A549 (cell line): Measurements from ENCODE around the gene DNAH8. TPM values are rescaled to one million over a fixed set of nuclear protein-coding genes. Genes with fewer than 3 reads are reported as not detected.

ENCODE experiments used
- ATAC-seq, 2 experiments: fragments of 200-7000 bp in 1 of 2; fragments of >200 bp in 1 of 2; cut with Nextera tagmentation in 1 of 2; cut with Tn5 transposase in 1 of 2; 3 replicates each; pipeline versions ENCODE4 v1.8.0 to v1.9.1; 2018 to 2020; ENCODE audit warnings: mild to moderate bottlenecking in 1 of 2, moderate library complexity in 1 of 2
- CTCF ChIA-PET: fragments of 300-600 bp; sonication (Branson Sonifier 250); formaldehyde crosslinking; extraction: SDS; loops from one replicate; lab custom pipeline; 2021; ENCODE audit warnings: antibody characterized with exemption, inconsistent platforms; lab: Yijun Ruan, JAX
- POLR2A ChIA-PET: fragments of 350-600 bp; formaldehyde crosslinking; extraction: SDS; loops from one replicate; lab custom pipeline; 2021; ENCODE audit warnings: antibody characterized with exemption, inconsistent platforms; lab: Yijun Ruan, JAX
- DNase-seq, 2 experiments: peaks; one replicate each; pipeline versions ENCODE4 v3.0.0 to v3.0.0-alpha.2; 2011 to 2016; ENCODE audit warnings: low read depth in 1 of 2, low spot score in 1 of 2
- FAIRE-seq: peaks from 2 replicates; lab custom pipeline; 2011; peaks lifted over from hg19 to GRCh38; lab: Jason Lieb, UNC
- H3K27ac ChIP-seq, 2 experiments: fragments of >200 bp; sonication (Bioruptor Twin); formaldehyde crosslinking; 3 replicates each; pipeline ENCODE4 v1.5.1; 2016 to 2017
- H3K4me1 ChIP-seq: fragments of >200 bp; sonication (Bioruptor Twin); formaldehyde crosslinking; 3 replicates; pipeline ENCODE4 v1.6.1; 2016
- H3K4me2 ChIP-seq: fragments of >200 bp; sonication (Bioruptor Twin); formaldehyde crosslinking; 3 replicates; pipeline ENCODE4 v1.6.1; 2016
- H3K4me3 ChIP-seq: fragments of >200 bp; sonication (Bioruptor Twin); formaldehyde crosslinking; 3 replicates; pipeline ENCODE4 v1.5.1; 2016
- H3K9me3 ChIP-seq: fragments of >200 bp; sonication (Bioruptor Twin); formaldehyde crosslinking; 3 replicates; pipeline ENCODE4 v1.6.1; 2016
- CBX2 ChIP-seq: fragments of 200-600 bp; sonication (generic); IDR thresholded peaks from 2 replicates; pipeline ENCODE4 v1.6.1; 2016; ENCODE audit warnings: low read depth, mild to moderate bottlenecking, borderline replicate concordance
- CBX8 ChIP-seq: fragments of 200-600 bp; sonication (generic); IDR thresholded peaks from 2 replicates; pipeline ENCODE4 v1.6.1; 2016
- CHD2 ChIP-seq: fragments of 150-350 bp; IDR thresholded peaks from 2 replicates; pipeline ENCODE4 v1.6.1; 2014; ENCODE audit warnings: low read length; ENCODE audit not compliant: partially characterized antibody
- EP300 ChIP-seq, 2 experiments: fragments of >200 bp; sonication (Bioruptor Twin); formaldehyde crosslinking; IDR thresholded peaks; 2 replicates in 1 of 2; 3 replicates in 1 of 2; pipeline ENCODE4 v1.6.1; 2016 to 2017
- ESRRA ChIP-seq: fragments of 150-350 bp; IDR thresholded peaks from 2 replicates; pipeline ENCODE4 v1.6.1; 2014; ENCODE audit warnings: mild to moderate bottlenecking, low read length, borderline replicate concordance
- FOSL2 ChIP-seq, 2 experiments: fragments of 450-650 bp in 1 of 2; fragments of >200 bp in 1 of 2; sonication (Bioruptor Twin) in 1 of 2; formaldehyde crosslinking; IDR thresholded peaks; 2 replicates each; pipeline versions ENCODE4 v1.5.0 to v1.6.1; 2016 to 2020; ENCODE audit warnings: mild to moderate bottlenecking in 1 of 2, moderate library complexity in 1 of 2
- FOXS1 ChIP-seq: fragments of 250-450 bp; sonication (Bioruptor Pico); IDR thresholded peaks from 2 replicates; pipeline ENCODE4 v1.5.0; 2020; ENCODE audit warnings: mild to moderate bottlenecking, moderate library complexity
- HDAC2 ChIP-seq: fragments of 200-600 bp; sonication (generic); IDR thresholded peaks from 2 replicates; pipeline ENCODE4 v1.6.1; 2016
- HEYL ChIP-seq: fragments of 250-450 bp; sonication (Bioruptor Pico); IDR thresholded peaks from 2 replicates; pipeline ENCODE4 v1.8.0; 2021; ENCODE audit warnings: mild to moderate bottlenecking, moderate library complexity
- HOXA7 ChIP-seq: fragments of 250-450 bp; sonication (Bioruptor Pico); IDR thresholded peaks from 2 replicates; pipeline ENCODE4 v1.5.0; 2020; ENCODE audit warnings: mild to moderate bottlenecking, moderate library complexity
- HOXB13 ChIP-seq: fragments of 250-450 bp; sonication (Bioruptor Pico); IDR thresholded peaks from 2 replicates; pipeline ENCODE4 v1.5.0; 2020; ENCODE audit warnings: low read depth, mild to moderate bottlenecking, moderate library complexity
- HOXB5 ChIP-seq: fragments of 250-450 bp; sonication (Bioruptor Pico); IDR thresholded peaks from 2 replicates; pipeline ENCODE4 v1.5.0; 2020; ENCODE audit warnings: mild to moderate bottlenecking, moderate library complexity
- JUNB ChIP-seq: fragments of >200 bp; sonication (Bioruptor Twin); formaldehyde crosslinking; IDR thresholded peaks from 2 replicates; pipeline ENCODE4 v1.6.1; 2016
- KDM1A ChIP-seq: fragments of 200-600 bp; sonication (generic); IDR thresholded peaks from 2 replicates; pipeline ENCODE4 v1.6.1; 2016; ENCODE audit warnings: low read depth, mild to moderate bottlenecking
- NPAS2 ChIP-seq: fragments of 250-450 bp; sonication (Bioruptor Pico); IDR thresholded peaks from 2 replicates; pipeline ENCODE4 v1.8.0; 2022; ENCODE audit warnings: mild to moderate bottlenecking, moderate library complexity, borderline replicate concordance
- NR3C1 ChIP-seq: fragments of >200 bp; sonication (Bioruptor Twin); formaldehyde crosslinking; IDR thresholded peaks from 3 replicates; pipeline ENCODE4 v1.6.1; 2017
- PHF8 ChIP-seq: fragments of 200-600 bp; sonication (generic); IDR thresholded peaks from 2 replicates; pipeline ENCODE4 v1.6.1; 2016; ENCODE audit warnings: low read depth, mild to moderate bottlenecking, antibody characterized with exemption, moderate library complexity, borderline replicate concordance
- POLR2A ChIP-seq: IDR thresholded peaks from 2 replicates; pipeline ENCODE4 v1.6.1; 2012; ENCODE audit warnings: mild to moderate bottlenecking, low read length
- POLR2AphosphoS2 ChIP-seq: conservative IDR thresholded peaks from 2 replicates; pipeline ENCODE4 v1.6.1; 2012; ENCODE audit warnings: low read length, improper control_type of control experiment, inconsistent platforms
- RAD21 ChIP-seq, 2 experiments: fragments of >200 bp in 1 of 2; sonication (Bioruptor Twin) in 1 of 2; formaldehyde crosslinking in 1 of 2; IDR thresholded peaks in 1 of 2; conservative IDR thresholded peaks in 1 of 2; 2 replicates in 1 of 2; 3 replicates in 1 of 2; pipeline ENCODE4 v1.6.1; 2012 to 2018; ENCODE audit warnings: inconsistent platforms in 1 of 2
- RCOR1 ChIP-seq: fragments of 150-350 bp; IDR thresholded peaks from 2 replicates; pipeline ENCODE4 v1.6.1; 2014; ENCODE audit warnings: antibody characterized with exemption, low read length, low read depth
- ZC3H11A ChIP-seq: fragments of 450-650 bp; IDR thresholded peaks from 2 replicates; pipeline ENCODE4 v1.6.1; 2014; ENCODE audit warnings: antibody characterized with exemption, mild to moderate bottlenecking
- ZFP36 ChIP-seq: fragments of 450-650 bp; IDR thresholded peaks from 2 replicates; pipeline ENCODE4 v1.6.1; 2014; ENCODE audit warnings: borderline replicate concordance; ENCODE audit not compliant: partially characterized antibody
- ZNF302 ChIP-seq: fragments of 250-450 bp; sonication (Bioruptor Pico); IDR thresholded peaks from 2 replicates; pipeline ENCODE4 v1.9.0; 2021; ENCODE audit warnings: inconsistent platforms, mild to moderate bottlenecking, moderate library complexity
- WGBS: methylation state at CpG from one replicate; pipeline ENCODE4 v1.1.6; 2017; ENCODE audit errors: missing lambda C conversion rate; 5-methylcytosine and 5-hydroxymethylcytosine counted together
- polyA plus RNA-seq, 4 experiments: library from polyadenylated mRNA; depleted of rRNA in 3 of 4; stranded (reverse); fragments of >200 nt; fragmentation: RNase III in 1 of 4; extraction: RNeasy Plus Mini Kit Qiagen cat#74134 plus additional on column Dnase treatment in 1 of 4; gene quantifications; 2 replicates in 3 of 4; 3 replicates in 1 of 4; pipeline ENCODE4 v1.2.3, GENCODE V29; 2011 to 2017
- TF ChIP-seq, protein P1 (sequence below): fragments of 150-350 bp; IDR thresholded peaks from 2 replicates; pipeline ENCODE4 v1.6.1; 2014; ENCODE audit warnings: low read depth, mild to moderate bottlenecking, low read length
- TF ChIP-seq, protein P2 (sequence below): IDR thresholded peaks from 2 replicates; pipeline ENCODE4 v1.6.1; 2012; ENCODE audit warnings: low read depth, borderline replicate concordance
- TF ChIP-seq, protein P3 (sequence below): fragments of 250-450 bp; sonication (Bioruptor Pico); IDR thresholded peaks from 2 replicates; pipeline ENCODE4 v1.5.0; 2020; ENCODE audit warnings: low read depth, mild to moderate bottlenecking, moderate library complexity
- TF ChIP-seq, protein P4 (sequence below): fragments of 200-600 bp; sonication (generic); IDR thresholded peaks from 2 replicates; pipeline ENCODE4 v1.6.1; 2016; ENCODE audit warnings: antibody characterized with exemption, mild to moderate bottlenecking, moderate library complexity
- TF ChIP-seq, protein P5 (sequence below): fragments of 450-650 bp; IDR thresholded peaks from 2 replicates; pipeline ENCODE4 v1.6.1; 2014; ENCODE audit warnings: antibody characterized with exemption
- TF ChIP-seq, protein P6 (sequence below): IDR thresholded peaks from 2 replicates; pipeline ENCODE4 v1.6.1; 2012

Gene DNAH8
- polyA plus RNA-seq, 2 of the 4 experiments (the other 2 are of a cell fraction), result not detected

DNA sequence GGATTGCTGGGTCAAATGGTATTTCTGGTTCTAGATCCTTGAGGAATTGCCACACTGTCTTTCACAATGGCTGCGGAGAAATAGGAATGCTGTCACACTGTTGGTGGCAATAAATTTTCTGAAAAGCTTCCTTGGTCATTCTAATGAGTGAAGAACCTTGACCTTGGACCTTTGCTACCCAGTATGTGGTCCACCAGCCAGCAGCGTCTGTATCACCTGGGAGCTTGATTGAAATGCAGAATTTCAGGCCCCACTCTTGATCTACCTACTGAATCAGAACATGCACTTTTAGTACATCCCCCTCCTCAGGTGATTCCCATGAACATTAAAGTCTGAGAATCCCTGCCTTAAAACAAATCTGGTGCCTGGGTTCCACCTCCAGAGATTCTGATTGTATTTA lies 305.9 kb downstream of the DNAH8 start:
- no peak for FAIRE-seq
- TF ChIP-seq, protein P1, sequence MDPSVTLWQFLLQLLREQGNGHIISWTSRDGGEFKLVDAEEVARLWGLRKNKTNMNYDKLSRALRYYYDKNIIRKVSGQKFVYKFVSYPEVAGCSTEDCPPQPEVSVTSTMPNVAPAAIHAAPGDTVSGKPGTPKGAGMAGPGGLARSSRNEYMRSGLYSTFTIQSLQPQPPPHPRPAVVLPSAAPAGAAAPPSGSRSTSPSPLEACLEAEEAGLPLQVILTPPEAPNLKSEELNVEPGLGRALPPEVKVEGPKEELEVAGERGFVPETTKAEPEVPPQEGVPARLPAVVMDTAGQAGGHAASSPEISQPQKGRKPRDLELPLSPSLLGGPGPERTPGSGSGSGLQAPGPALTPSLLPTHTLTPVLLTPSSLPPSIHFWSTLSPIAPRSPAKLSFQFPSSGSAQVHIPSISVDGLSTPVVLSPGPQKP, result no peak
- no peak for TF ChIP-seq KDM1A
- TF ChIP-seq FOXS1 (CRISPR knock-in tag), result no peak
- TF ChIP-seq ZNF302 (CRISPR knock-in tag), result no peak
- TF ChIP-seq, protein P2, sequence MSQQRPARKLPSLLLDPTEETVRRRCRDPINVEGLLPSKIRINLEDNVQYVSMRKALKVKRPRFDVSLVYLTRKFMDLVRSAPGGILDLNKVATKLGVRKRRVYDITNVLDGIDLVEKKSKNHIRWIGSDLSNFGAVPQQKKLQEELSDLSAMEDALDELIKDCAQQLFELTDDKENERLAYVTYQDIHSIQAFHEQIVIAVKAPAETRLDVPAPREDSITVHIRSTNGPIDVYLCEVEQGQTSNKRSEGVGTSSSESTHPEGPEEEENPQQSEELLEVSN, result no peak
- TF ChIP-seq CBX8, result no peak
- no peak for TF ChIP-seq HOXB13 (CRISPR knock-in tag)
- TF ChIP-seq, protein P3, sequence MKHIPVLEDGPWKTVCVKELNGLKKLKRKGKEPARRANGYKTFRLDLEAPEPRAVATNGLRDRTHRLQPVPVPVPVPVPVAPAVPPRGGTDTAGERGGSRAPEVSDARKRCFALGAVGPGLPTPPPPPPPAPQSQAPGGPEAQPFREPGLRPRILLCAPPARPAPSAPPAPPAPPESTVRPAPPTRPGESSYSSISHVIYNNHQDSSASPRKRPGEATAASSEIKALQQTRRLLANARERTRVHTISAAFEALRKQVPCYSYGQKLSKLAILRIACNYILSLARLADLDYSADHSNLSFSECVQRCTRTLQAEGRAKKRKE (CRISPR knock-in tag), result no peak
- no peak for TF ChIP-seq EP300 (IDR thresholded peaks at IDR 0.05)
- TF ChIP-seq ZFP36, result no peak
- TF ChIP-seq, protein P4, sequence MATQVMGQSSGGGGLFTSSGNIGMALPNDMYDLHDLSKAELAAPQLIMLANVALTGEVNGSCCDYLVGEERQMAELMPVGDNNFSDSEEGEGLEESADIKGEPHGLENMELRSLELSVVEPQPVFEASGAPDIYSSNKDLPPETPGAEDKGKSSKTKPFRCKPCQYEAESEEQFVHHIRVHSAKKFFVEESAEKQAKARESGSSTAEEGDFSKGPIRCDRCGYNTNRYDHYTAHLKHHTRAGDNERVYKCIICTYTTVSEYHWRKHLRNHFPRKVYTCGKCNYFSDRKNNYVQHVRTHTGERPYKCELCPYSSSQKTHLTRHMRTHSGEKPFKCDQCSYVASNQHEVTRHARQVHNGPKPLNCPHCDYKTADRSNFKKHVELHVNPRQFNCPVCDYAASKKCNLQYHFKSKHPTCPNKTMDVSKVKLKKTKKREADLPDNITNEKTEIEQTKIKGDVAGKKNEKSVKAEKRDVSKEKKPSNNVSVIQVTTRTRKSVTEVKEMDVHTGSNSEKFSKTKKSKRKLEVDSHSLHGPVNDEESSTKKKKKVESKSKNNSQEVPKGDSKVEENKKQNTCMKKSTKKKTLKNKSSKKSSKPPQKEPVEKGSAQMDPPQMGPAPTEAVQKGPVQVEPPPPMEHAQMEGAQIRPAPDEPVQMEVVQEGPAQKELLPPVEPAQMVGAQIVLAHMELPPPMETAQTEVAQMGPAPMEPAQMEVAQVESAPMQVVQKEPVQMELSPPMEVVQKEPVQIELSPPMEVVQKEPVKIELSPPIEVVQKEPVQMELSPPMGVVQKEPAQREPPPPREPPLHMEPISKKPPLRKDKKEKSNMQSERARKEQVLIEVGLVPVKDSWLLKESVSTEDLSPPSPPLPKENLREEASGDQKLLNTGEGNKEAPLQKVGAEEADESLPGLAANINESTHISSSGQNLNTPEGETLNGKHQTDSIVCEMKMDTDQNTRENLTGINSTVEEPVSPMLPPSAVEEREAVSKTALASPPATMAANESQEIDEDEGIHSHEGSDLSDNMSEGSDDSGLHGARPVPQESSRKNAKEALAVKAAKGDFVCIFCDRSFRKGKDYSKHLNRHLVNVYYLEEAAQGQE, result no peak
- TF ChIP-seq HEYL (CRISPR knock-in tag), result no peak
- no peak for TF ChIP-seq JUNB
- no peak for TF ChIP-seq FOSL2 (IDR thresholded peaks at IDR 0.05)
- TF ChIP-seq FOSL2 (CRISPR knock-in tag; IDR thresholded peaks at IDR 0.05), result no peak
- TF ChIP-seq ZC3H11A, result no peak
- TF ChIP-seq, all 56 proteins: peak for 0
- CTCF ChIA-PET, result no interaction called here
- H3K4me1 ChIP-seq, result no peaks in the 10 kb centered on the region
- WGBS, result 3% methylated on average over 2 of the region's 2 CpGs
- no peak for DNase-seq
- H3K27ac ChIP-seq, result no peak overlapping the region
- no peaks in the 10 kb centered on the region for H3K9me3 ChIP-seq
- H3K4me2 ChIP-seq, result no peak overlapping the region
- H3K4me3 ChIP-seq, result no peak overlapping the region
- POLR2A ChIA-PET, result no interaction called here
- no peak for ATAC-seq

DNA sequence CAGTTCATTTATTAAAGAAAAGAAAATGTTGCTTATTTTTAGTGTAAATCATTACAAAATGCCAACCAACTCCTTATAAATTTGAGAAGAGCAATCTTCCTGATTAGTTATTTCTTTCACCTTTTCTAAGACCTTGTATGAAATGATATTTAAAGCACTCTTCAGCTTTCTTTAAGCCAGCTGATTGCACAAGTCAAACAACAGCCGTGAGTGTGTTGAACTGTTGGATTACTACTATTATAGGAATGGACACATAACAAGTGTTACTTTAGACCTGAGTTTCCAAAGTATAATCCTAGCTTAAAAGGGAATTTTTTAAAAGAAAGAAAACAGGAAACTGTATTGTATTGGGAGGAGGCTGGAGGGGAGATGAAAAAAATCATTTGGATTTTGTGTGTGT lies 306.7 kb downstream of the DNAH8 start:
- WGBS, result 5% methylated on average over 1 of the region's 1 CpG
- Histone ChIP-seq H3K9me3 (no peaks in the 10 kb centered on the region), H3K4me1 (no peaks in the 10 kb centered on the region), H3K4me2 (no peak overlapping the region), H3K4me3 (no peak overlapping the region), H3K27ac (no peak overlapping the region)
- no peak for ATAC-seq
- no peak for FAIRE-seq
- POLR2A ChIA-PET, result no interaction called here
- no peak for DNase-seq
- CTCF ChIA-PET, result no interaction called here
- TF ChIP-seq RCOR1 (no peak), HOXB5 (CRISPR knock-in tag) (no peak), RAD21 (conservative IDR thresholded peaks at IDR 0.05 in 1 of 2, IDR thresholded peaks at IDR 0.05 in 1 of 2) (no peak), CBX2 (no peak), HOXA7 (CRISPR knock-in tag) (no peak), HOXB13 (CRISPR knock-in tag) (no peak), HDAC2 (no peak), NR3C1 (no peak), PHF8 (no peak), CHD2 (no peak), POLR2AphosphoS2 (no peak), ZFP36 (no peak), NPAS2 (no peak), ESRRA (no peak), POLR2A (no peak), FOSL2 (IDR thresholded peaks at IDR 0.05) (no peak), FOSL2 (CRISPR knock-in tag; IDR thresholded peaks at IDR 0.05) (no peak)
- TF ChIP-seq, protein P2, result no peak
- TF ChIP-seq, protein P5, sequence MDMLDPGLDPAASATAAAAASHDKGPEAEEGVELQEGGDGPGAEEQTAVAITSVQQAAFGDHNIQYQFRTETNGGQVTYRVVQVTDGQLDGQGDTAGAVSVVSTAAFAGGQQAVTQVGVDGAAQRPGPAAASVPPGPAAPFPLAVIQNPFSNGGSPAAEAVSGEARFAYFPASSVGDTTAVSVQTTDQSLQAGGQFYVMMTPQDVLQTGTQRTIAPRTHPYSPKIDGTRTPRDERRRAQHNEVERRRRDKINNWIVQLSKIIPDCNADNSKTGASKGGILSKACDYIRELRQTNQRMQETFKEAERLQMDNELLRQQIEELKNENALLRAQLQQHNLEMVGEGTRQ, result no peak
- TF ChIP-seq, protein P6, sequence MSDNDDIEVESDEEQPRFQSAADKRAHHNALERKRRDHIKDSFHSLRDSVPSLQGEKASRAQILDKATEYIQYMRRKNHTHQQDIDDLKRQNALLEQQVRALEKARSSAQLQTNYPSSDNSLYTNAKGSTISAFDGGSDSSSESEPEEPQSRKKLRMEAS, result no peak
